GM19351 (cell line): ENCODE measurements around the gene CLDN15.
A peak's percentile ranks its signal among the peaks of the same experiment; 100 is the strongest.

Experiments used
- ATAC-seq: cut with Tn5 transposase; IDR thresholded peaks from one replicate; pipeline ENCODE4 v1.9.1; 2021; ENCODE audit warnings: mild to moderate bottlenecking, moderate library complexity; ENCODE audit not compliant: unreplicated experiment

CLDN15 gene

DNA sequence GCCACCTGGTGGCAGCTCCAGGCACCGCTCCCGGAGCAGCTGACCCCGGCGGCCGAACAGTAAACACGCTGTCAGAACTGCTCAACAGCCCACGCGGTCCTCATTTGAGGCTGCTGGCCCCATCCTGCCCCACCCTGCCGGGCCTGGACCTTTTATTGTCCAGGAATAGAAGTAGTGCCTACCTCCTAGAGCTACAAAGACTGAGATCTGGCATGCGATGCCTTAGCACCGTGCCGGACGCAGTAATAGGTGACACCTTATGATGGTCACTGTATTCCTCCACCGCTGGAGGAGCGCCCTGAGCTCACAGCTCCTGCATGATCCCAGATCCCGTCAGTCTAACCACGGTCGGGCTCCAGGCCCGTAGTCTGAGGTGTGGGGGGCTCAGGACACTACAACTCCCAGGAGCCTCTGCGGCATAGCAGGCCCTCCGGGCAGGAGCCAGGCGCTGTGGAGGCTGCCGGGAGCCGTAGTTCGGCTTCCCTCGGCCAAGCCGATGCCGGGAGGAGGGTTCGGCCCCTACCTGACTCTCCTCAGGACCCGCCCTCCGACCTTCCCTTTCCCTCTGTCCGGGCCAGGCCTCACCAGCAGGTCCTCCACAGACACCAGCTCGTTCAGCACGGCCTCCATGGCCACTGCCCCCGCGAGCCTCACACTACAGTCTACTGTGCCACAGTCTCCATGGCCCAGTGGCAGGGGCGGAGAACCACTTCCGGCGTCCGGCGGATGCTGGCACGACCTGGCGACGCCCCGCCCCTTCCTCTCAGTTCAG lies 7.0 kb upstream of the CLDN15 start, which contains the start of gene FIS1:
TSS of gene FIS1 (minus strand) at position 707 of the 772 bp plus-strand sequence. CDS start at position 630, 77 bp downstream.
- ATAC-seq = peak; percentile 89

DNA sequence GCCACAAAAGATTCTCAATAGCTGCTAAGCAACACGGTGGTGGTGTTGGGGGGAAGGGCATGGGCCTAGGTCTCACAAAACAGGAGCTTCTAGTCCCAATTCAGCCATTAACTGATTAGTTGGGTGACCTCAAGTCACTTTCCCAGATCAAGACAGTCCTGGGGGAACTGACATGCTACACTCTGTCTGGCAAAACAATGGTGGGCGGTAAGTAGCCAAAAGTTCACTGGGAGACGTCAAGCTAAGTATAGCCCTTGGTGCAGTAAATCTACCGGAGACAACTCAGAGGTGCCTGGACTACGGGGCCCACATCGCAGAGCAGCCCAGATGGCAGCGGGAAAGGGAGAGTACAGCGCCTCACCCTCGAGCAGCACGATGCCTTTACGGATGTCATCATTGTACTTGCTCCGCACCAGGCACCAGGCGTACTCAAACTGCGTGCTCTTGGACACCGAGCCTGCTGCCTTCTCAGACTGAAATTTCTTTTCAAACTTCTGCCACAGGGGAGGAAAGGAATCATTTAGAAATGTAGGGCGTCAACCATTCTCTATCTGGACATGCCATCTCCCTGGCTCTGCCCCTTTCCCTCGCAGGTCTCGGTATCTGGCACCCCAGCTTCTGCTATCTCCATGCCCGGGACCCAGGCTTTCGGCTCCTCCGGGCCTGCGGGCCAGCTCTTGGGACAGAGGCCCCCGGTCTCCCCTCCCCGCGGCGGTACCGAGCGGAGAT lies 6.2 kb upstream of the CLDN15 start:
- ATAC-seq = no peak

DNA sequence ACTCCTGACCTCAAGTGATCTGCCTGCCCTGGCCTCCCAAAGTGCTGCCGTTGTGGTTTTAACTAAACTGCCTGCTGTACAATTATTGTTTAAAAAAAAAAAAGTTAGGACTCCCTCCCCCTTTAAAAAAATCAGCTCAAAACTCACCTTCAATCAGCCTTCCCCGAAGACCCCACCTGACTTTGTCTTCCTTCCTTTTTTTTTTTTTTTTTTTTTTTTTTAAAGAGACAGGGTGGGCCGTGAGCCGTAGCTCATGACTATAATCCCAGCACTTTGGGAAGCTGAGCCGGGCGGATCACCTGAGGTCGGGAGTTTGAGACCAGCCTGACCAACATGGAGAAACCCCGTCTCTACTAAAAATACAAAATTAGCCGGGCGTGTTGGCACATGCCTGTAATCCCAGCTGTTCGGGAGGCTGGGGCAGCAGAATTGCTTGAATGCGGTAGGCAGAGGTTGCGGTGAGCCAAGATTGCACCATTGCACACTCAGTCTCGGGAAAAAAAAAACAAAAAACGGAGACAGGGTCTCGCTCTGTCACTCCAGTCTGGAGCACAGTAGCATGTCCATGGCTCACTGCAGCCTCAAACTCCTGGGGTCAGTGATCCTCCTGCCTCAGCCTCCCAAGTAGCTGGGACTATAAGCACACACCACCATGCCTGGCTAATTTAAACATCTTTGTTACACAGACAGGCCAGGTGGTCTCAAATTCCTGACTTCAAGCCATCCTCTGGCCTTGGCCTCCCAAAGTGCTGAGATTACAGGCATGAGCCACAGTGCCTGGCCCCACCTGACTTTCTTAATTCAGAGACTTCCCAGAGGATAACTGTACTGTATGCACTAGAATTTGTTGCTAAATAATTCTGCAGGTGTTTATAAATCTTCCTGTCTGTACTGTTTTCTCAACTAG lies 4.1 kb upstream of the CLDN15 start:
- ATAC-seq = no peak

DNA sequence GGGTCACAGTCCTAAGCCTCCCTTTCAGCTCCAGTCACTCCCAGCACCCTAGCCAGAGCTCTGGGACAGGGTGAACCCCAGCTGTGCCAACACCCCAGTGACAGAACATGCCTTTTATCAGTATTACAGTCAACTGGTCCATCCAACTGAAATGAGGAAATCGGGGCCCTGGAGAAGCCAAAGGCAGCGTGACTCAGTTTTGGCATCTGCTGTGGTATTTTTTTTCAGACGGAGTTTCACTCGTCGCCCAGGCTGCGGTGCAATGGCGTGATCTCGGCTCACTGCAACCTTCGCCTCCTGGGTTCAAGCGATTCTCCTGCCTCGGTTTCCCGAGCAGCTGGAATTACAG lies 3.4 kb upstream of the CLDN15 start:
- no peak for ATAC-seq

DNA sequence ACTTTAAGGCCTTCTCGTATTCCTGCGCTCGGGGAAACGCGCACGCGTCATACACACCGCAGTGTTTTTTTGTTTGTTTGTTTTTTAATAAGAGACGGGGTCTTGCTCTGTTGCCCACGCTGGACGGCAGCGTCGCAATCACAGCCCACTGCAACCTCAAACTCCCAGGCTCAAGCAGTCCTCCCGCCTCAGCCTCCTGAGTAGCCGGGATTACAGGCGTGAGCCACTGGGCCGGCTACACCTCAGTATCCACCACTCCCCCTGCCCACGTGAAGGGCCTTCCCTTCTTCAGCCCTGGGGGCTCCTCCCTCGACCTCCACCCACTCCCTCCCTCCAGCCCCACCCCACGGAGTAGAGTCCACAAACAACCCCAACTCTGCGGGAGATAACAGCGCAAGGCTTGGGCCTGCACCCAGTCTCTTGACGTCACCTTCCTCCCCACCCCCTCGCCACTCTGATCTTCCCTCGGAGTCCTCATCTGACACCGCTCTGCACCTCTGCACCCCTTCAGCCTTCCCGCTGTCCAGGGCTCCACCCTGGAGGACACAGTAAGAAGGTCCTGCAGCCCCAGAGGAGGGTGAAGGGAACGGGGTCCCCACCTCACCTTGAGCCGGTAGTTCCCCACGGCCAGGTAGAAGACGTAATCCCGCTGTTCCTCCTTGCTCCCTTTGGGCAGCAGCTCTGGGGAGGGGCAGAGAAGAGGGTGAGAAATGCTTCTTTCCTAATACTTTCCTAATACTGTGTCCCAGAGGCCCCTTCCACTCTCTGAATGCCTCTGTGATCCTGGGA lies 2.8 kb upstream of the CLDN15 start:
- no peak for ATAC-seq

DNA sequence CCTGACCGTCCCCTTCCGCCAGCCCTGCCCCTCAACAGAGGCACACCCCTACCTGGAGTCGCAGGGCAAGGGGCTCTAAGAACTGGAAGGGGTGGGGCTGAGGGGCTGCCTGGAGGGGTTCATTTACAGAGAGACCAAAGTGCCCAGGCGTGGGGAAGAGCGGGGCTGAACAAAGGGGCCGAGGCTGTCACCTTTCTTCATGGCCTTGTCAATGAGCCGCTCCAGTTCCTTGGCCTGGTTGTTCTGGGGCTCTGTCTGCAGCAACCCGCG lies 2.3 kb upstream of the CLDN15 start:
- no peak for ATAC-seq

DNA sequence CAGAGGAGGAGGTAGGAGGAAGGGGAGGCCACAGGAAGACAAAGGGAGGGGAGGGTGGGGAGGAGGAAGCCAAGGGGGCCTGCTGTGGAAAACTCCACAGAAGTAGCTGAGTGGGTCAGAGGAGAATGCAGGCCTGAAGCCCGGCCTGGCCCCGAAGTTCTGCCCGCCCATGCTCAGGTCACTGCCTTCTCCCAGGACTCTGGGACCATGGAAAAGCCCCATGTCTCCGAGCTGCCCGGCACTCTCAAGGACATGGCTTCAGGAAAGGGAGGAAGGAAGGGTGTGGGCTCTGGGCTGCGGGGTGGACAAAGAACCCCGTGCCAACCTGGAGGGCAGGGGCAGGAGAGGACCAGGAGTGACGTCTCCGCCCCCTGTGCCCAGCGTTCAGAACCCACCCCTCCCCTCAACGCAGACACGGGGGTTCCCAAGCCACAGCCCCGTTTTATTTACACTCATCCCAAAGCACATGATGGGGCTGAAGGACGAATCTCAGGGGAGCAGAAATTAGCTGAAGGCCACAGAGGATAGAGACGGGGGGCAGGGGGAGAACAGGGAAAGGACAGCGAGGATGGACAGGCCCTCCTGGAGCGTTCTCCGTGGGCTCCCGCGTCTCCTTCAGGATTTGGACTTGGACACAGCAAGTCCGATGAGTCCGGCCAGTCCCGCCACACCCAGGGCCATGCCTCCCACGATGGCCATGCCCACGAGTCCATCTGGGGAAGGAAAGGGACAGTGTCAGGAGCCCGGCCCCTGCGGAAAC lies 1.8 kb upstream of the CLDN15 start:
- no peak for ATAC-seq

DNA sequence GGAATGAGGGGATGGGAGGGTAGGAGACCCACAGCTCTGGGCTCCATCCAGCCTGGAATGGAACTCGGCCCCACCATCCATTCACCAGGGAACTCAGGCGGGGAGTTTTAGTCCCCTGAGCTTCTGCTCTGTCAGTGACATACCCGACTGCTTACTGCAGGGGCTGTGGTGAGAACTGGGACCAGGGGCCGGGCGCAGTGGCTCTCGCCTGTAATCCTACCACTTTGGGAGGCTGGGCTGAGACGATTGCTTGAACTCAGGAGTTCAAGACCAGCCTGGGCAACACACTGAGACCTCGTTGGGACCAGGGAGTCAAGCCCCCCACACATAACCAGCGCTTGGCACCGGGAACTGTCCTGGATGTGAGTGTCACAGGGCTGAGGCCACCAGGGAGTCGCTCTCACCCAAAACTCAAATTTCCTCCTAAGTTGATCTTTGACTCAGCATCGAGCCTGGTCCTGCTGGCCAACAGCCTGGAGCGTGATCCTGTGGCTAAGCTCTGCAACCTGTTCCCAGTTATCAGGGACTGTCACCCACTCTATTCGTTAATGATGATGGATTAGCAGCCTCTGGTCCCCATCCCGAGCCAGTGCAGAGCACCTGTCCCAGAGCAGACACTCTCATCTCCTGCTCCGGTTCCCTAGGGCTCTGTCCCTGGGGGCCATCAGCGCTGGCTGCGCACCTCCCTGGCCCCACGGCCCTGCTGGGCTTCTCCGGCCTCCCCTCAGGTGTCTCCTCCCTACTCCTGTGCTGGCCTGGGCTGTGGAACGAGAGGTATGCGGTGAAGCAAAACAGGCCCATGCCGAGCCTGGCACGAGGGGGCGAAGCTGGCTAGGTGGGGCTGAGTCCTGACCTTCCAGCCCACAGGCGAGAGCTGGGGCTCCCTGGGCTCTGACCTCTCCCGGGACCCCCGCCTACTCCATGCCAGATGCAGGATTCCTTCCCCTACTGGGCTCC lies 902 bp upstream of the CLDN15 start:
- ATAC-seq = no peak

DNA sequence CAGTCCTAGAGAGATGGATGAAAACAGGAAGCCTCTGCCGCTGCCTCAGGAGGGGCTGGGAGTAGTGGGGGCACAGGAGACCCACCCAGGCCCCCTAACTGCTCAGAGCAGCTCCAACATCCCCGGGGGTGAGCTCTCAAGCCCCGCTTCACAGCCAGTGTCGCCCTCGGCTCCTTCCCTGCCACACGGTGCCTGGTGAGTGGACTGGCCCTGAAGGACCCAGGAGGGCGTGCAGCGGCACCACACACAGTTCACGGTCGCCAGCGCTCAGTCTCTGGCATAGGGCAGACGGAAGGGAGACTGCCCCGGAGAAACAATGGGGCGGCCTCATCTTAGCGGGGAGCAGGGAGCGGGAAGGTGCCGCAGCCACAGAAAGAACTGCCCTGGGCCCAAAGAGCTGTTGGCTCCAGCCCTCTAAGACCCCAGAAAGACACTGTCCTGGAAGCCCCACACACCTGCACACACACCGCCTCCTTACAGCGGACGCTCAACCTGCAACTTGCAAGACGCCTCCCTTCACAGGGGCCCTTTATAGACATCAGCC lies 1.2 kb downstream of the CLDN15 start:
- no peak for ATAC-seq

DNA sequence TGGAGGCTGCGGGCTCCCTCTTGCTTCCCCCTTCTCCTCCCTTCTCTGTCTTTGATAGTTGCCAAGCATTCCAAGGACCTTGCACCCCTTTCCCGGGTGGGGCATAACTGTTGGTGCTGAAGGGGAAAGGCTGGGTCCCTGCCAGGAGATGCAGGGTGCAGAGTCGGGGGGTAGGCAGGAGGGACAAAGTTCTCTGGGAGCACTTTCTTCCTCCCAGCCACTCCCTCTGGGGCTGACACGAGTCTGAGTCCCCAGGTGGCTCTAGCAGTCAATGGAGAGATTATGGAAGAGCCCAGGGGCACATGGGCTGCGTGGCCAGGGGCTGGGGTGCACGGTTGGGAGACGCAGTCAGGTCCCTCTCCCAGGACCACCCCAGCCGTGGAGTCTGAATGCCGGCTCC lies 2.1 kb downstream of the CLDN15 start:
- ATAC-seq = no peak

DNA sequence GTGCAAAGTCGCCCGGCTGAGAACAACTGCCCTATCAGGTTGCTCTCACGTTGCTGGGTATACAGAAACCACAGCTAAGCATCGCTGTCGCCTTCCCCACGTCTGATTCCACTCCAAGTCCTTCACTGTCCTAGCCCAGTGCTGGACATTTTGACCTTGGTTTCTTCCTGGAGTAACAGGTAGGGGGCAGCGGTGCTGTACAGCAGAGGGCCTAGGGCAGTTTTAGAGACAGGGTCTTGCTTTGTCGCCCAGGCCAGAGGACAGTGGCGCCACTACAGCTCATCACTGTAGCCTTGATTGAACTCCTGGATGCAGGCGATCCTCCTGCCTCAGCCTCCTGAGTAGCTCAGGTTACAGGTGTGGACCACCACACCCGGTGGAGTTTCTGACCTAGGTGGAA lies 2.6 kb downstream of the CLDN15 start:
- ATAC-seq = no peak

DNA sequence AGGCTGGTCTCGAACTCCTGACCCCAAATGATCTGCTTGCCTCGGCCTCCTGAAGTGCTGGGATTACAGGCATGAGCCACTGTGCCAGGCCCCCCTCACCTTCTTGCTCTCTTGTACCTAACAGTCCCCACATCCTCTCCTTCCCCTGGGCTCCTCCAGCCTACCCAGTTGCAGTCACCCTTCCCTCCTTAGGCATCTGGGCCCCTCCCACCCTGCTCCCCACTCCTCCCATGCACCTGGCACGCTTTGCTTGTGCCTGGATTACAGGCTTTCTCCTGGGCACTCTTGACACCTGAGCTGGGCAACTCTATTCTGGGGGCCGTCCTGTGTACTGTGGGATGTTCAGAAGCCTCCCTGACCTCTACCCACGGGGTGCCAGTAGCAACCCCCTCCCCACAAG lies 3.0 kb downstream of the CLDN15 start:
- ATAC-seq = no peak

DNA sequence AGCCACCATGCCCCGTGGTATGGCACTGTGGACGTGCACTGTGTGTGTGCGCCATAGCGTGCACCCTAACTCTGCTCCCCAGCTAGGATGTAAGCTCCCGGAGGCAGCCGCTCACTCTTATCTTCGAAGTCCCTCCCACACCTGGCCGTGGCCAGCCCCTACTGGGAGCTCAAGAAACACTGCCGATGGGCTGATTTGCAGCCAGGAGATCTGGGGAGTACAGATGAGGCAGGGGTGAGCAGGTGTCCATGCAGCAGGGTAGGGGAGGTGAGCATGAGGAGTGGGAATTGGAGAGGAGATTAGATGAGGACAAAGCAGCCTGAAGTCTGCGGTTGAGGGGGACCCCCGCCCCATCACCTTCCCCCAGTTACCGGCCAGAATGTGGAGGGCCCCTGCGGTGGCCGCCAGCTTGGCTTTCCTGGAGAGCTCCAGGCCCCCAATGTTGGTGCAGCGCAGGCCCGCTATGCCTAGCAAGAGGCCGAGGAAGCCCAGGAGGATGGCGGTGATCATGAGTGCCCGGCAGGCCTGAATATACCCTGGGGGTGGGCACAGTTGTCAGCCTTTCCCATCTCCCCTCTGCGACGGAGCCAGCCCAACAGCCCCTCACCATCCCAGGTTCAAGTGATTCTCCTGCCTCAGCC lies 3.6 kb downstream of the CLDN15 start:
- no peak for ATAC-seq

DNA sequence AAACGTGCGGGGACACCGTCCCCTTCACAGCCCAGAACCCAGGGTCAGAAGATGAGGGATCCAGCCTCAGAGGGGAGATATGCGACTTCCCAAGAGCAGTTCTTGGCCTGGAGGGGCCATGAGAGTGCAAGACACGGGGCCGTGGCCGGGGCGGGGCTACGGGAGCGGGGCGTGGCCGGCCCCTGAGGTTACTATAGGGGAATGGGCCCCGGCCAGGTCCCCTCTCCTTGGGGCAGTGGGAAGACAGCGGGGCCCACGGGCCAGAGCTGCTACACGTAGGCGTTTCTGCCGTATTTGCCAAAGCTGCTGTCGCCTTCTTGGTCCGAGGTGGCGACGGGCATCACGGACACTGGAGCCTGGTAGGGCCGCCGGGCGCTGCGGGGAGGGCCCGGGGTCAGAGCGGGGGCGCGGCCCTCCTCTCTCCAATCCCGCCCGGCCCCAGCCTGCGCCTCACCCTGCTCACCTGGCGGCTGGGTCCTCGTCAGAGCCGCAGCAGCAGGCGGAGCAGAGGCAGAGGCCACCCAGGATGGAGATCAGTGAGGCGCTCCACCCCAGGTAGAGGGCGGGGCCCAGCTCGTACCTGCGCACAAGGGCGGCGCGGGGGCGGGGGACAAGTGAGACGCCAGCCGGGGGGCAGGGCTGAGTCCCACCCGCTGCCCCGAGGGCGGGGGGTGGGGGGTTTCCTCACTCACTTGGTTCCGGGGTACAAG lies 5.3 kb downstream of the CLDN15 start:
- no peak for ATAC-seq

DNA sequence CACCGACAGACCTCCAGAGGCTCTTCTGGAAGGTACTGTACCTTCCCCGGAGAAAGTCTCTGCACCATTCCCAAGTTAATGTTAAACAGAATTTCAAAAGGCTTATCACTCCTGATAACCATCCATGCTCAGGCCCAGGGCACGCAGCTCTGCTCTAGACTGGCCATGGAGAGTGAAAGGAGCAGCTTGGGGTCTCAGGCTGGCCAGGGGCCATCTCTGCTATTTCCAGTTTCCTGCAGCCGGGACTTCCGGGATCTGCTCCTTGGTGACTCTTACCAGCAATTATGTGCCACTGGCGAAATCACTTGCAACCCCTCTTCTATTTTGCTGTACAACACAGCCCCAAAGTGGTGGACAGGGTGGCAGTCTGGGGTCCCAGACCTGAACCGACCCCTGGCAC lies 6.0 kb downstream of the CLDN15 start:
- ATAC-seq = no peak

DNA sequence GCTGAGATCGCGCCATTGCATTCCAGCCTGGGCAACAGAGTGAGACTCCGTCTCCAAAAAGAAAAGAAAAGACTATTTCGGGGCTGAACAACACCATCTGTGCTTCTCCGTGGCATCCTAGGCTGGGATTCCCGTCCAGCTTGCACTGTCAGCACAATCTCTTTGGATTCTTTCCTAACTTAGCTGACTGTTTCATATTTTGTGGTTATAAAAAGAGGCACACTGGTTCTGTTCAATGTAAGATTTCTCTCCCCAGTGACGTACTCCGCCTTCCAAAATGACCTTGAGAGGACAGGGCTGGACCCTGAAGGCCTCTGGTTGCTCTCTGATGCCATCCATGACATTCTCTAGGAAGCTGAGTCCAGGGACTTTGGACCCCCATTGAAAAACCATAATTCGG lies 10.9 kb downstream of the CLDN15 start:
- no peak for ATAC-seq

DNA sequence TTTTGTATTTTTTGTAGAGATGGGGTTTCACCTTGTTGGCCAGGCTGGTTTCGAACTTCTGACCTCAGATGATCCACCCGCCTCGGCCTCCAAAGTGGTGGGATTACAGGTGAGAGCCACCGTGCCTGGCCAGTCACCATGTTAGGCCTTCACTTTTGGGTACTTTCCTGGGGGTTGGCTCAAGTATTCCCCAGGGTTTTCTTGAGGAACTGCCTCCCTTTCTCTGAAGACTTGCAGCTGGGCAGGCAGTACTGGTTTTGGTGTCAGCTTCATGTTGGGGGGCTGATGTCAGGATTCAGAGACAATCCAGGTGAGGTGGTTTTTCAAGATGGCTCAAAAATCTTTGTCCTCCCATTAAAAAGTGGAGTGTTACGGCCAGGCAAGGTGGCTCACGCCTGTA lies 12.0 kb downstream of the CLDN15 start:
- no peak for ATAC-seq

DNA sequence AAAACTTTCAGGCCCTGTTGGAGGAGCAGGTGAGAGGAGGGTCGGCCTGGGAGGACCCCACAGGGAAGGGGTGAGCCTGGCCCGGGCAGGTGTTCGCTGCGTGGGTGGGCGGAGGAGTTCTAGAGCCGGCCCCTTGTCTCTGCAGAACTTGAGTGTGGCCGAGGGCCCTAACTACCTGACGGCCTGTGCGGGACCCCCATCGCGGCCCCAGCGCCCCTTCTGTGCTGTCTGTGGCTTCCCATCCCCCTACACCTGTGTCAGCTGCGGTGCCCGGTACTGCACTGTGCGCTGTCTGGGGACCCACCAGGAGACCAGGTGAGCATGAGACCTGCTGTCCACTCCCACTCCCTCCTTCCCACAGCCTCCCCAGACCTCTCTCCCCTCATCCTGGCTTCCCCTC lies 14.1 kb downstream of the CLDN15 start:
- no peak for ATAC-seq
